IMR-90 (cell line): ENCODE results near the gene ANKRD13A. TPM values are rescaled to one million over a fixed set of nuclear protein-coding genes. Genes with fewer than 3 reads are reported as not detected.
A peak's percentile ranks its signal among the peaks of the same experiment; 100 is the strongest.

Source experiments
- ATAC-seq: fragments of 200-7000 bp; cut with Tn5 transposase; 2 replicates; pipeline ENCODE4 v1.9.1; 2020; ENCODE audit warnings: low read depth, mild to moderate bottlenecking, moderate library complexity
- BruUV-seq: library from RNA; stranded (reverse); fragments of 400-500 nt; replicated peaks from 2 replicates; lab custom pipeline; 2021; lab: Mats Ljungman, UMichigan
- CTCF ChIA-PET: fragments of 300-600 bp; formaldehyde crosslinking; extraction: SDS; loops from one replicate; lab custom pipeline; 2021; ENCODE audit warnings: antibody characterized with exemption; lab: Yijun Ruan, JAX
- POLR2A ChIA-PET: fragments of 300-600 bp; sonication (Branson Sonifier 250); formaldehyde crosslinking; loops from one replicate; lab custom pipeline; 2022; ENCODE audit warnings: antibody characterized with exemption; ENCODE audit not compliant: unreplicated experiment; lab: Charles Lee
- DNase-seq: peaks from one replicate; pipeline ENCODE4 v3.0.0; 2013
- H2AFZ ChIP-seq: replicated peaks from 2 replicates; pipeline ENCODE3; 2013; ENCODE audit warnings: low read length, mild to moderate bottlenecking; ENCODE audit not compliant: poor library complexity
- H2AK5ac ChIP-seq: 2 replicates; pipeline ENCODE4 v1.6.1; 2013; ENCODE audit warnings: low read depth, low read length, inconsistent platforms
- H2AK9ac ChIP-seq: replicated peaks from 2 replicates; pipeline ENCODE3; 2013; ENCODE audit warnings: mild to moderate bottlenecking, low read depth, low read length, moderate library complexity; ENCODE audit not compliant: poor library complexity
- H2BK120ac ChIP-seq: 2 replicates; pipeline ENCODE4 v1.6.1; 2013; ENCODE audit warnings: low read depth, low read length, inconsistent platforms
- H2BK15ac ChIP-seq: 3 replicates; pipeline ENCODE4 v1.6.1; 2013; ENCODE audit warnings: low read depth, low read length, inconsistent platforms
- H2BK20ac ChIP-seq: 2 replicates; pipeline ENCODE4 v1.6.1; 2013; ENCODE audit warnings: low read depth, mild to moderate bottlenecking, inconsistent platforms, low read length, moderate library complexity
- H2BK5ac ChIP-seq: 2 replicates; pipeline ENCODE4 v1.6.1; 2013; ENCODE audit warnings: mild to moderate bottlenecking, low read depth, low read length, inconsistent platforms; ENCODE audit not compliant: poor library complexity, severe bottlenecking
- H3K14ac ChIP-seq: replicated peaks from 2 replicates; pipeline ENCODE4 v1.6.1; 2013; ENCODE audit warnings: low read depth, low read length, inconsistent platforms
- H3K18ac ChIP-seq: 2 replicates; pipeline ENCODE4 v1.6.1; 2013; ENCODE audit warnings: low read depth, low read length, control low read depth
- H3K23ac ChIP-seq: 2 replicates; pipeline ENCODE4 v1.6.1; 2013; ENCODE audit warnings: low read depth, low read length, inconsistent platforms
- H3K27ac ChIP-seq: 2 replicates; pipeline ENCODE4 v1.5.1; 2013; ENCODE audit warnings: mild to moderate bottlenecking, control low read depth, low read length; ENCODE audit not compliant: insufficient read depth
- H3K27me3 ChIP-seq: 2 replicates; pipeline ENCODE4 v1.6.1; 2013; ENCODE audit warnings: low read length; ENCODE audit not compliant: control insufficient read depth, insufficient read depth
- H3K36me3 ChIP-seq: 2 replicates; pipeline ENCODE4 v1.6.1; 2013; ENCODE audit warnings: low read length, mixed read lengths; ENCODE audit not compliant: control insufficient read depth, insufficient read depth
- H3K4ac ChIP-seq: 2 replicates; pipeline ENCODE4 v1.6.1; 2013; ENCODE audit warnings: low read depth, low read length, inconsistent platforms
- H3K4me1 ChIP-seq: 2 replicates; pipeline ENCODE4 v1.6.1; 2013; ENCODE audit warnings: low read length, mixed read lengths; ENCODE audit not compliant: control insufficient read depth, insufficient read depth
- H3K4me2 ChIP-seq: 2 replicates; pipeline ENCODE4 v1.6.1; 2013; ENCODE audit warnings: low read depth, mild to moderate bottlenecking, control low read depth, low read length, moderate library complexity
- H3K4me3 ChIP-seq: 2 replicates; pipeline ENCODE4 v1.5.1; 2013; ENCODE audit warnings: low read depth, mild to moderate bottlenecking, control low read depth, low read length, moderate library complexity; ENCODE audit not compliant: insufficient read depth
- H3K56ac ChIP-seq: 2 replicates; pipeline ENCODE4 v1.6.1; 2013; ENCODE audit warnings: low read length, inconsistent platforms; ENCODE audit not compliant: insufficient read depth; ENCODE audit errors: extremely low read depth
- H3K79me1 ChIP-seq, 2 experiments: 2 replicates each; pipeline ENCODE4 v1.6.1; 2013; ENCODE audit warnings: low read length in 2 of 2, inconsistent platforms in 1 of 2, low read depth in 1 of 2
- H3K9ac ChIP-seq: 2 replicates; pipeline ENCODE4 v1.6.1; 2013; ENCODE audit warnings: low read depth, low read length, control low read depth
- H3K9me1 ChIP-seq: 2 replicates; pipeline ENCODE4 v1.6.1; 2013; ENCODE audit warnings: low read length, inconsistent platforms; ENCODE audit not compliant: insufficient read depth
- H3K9me3 ChIP-seq: 2 replicates; pipeline ENCODE4 v1.6.1; 2013; ENCODE audit warnings: low read length; ENCODE audit not compliant: control insufficient read depth, insufficient read depth
- H4K20me1 ChIP-seq: 2 replicates; pipeline ENCODE4 v1.6.1; 2013; ENCODE audit warnings: low read length, inconsistent platforms; ENCODE audit not compliant: insufficient read depth
- H4K5ac ChIP-seq: 2 replicates; pipeline ENCODE4 v1.6.1; 2013; ENCODE audit warnings: mild to moderate bottlenecking, low read depth, low read length, control low read depth
- H4K8ac ChIP-seq, 2 experiments: 2 replicates each; pipeline ENCODE4 v1.6.1; 2013; ENCODE audit warnings: low read depth in 2 of 2, low read length in 2 of 2, control low read depth in 1 of 2, inconsistent platforms in 1 of 2
- H4K91ac ChIP-seq: 2 replicates; pipeline ENCODE4 v1.6.1; 2013; ENCODE audit warnings: low read depth, low read length, inconsistent platforms; ENCODE audit not compliant: insufficient read depth
- CHD1 ChIP-seq: IDR thresholded peaks from 2 replicates; pipeline ENCODE4 v1.6.1; 2012; ENCODE audit warnings: low read depth, low read length, improper control_type of control experiment
- FOS ChIP-seq: fragments of 150-350 bp; IDR thresholded peaks from 2 replicates; pipeline ENCODE4 v1.6.1; 2016; ENCODE audit warnings: low read depth, low read length
- MAZ ChIP-seq: IDR thresholded peaks from 2 replicates; pipeline ENCODE4 v1.6.1; 2012; ENCODE audit warnings: low read depth, mild to moderate bottlenecking, low read length, improper control_type of control experiment, moderate library complexity, borderline replicate concordance
- MXI1 ChIP-seq: IDR thresholded peaks from 2 replicates; pipeline ENCODE4 v1.6.1; 2012; ENCODE audit warnings: low read depth, mild to moderate bottlenecking, low read length, moderate library complexity, borderline replicate concordance
- NFE2L2 ChIP-seq: fragments of 150-350 bp; IDR thresholded peaks from 2 replicates; pipeline ENCODE4 v1.6.1; 2016; ENCODE audit warnings: low read depth, mild to moderate bottlenecking, low read length
- WGBS, 2 experiments: methylation state at CpG; one replicate each; pipeline versions ENCODE4 v1.1.5 to v1.1.7; 2013; ENCODE audit warnings: missing lambda C conversion rate in 2 of 2; ENCODE audit not compliant: insufficient read length in 1 of 2; ENCODE audit errors: extremely low coverage in 2 of 2; 5-methylcytosine and 5-hydroxymethylcytosine counted together
- dilution Hi-C: fragments of 300-500 bp; cut with HindIII; formaldehyde crosslinking; loops from one replicate; pipeline ENCODE4 v1.14.3; 2018; ENCODE audit warnings: low sequenced_read_pairs; ENCODE audit not compliant: unreplicated experiment
- in situ Hi-C: fragments of 300-500 bp; cut with MboI; formaldehyde crosslinking; loops from 3 replicates; pipeline ENCODE4 v1.14.3; 2019; ENCODE audit warnings: low sequenced_read_pairs, inconsistent platforms, mixed read lengths
- intact Hi-C: fragments of 100-400 bp; cut with micrococcal nuclease; formaldehyde crosslinking; loops from 2 replicates; pipeline ENCODE4 v1.10.0; 2022
- polyA plus RNA-seq, 3 experiments: library from polyadenylated mRNA; depleted of rRNA; stranded (reverse); fragments of >200 nt; gene quantifications; 2 replicates each; pipeline ENCODE4 v1.2.3, GENCODE V29; 2012; ENCODE audit warnings: low replicate concordance in 1 of 3
- total RNA-seq: library from RNA; depleted of rRNA; stranded (reverse); fragments of >200 nt; gene quantifications from 2 replicates; pipeline ENCODE4 v1.2.3, GENCODE V29; 2012

ANKRD13A gene
- total and polyA plus RNA-seq, 2 of the 4 experiments (the other 2 are of a cell fraction) = 299 to 449 TPM

GRCh38 chr12:110024051-110024450 lies 24.8 kb downstream of the ANKRD13A start:
- Histone ChIP-seq H3K4me2 (no peak overlapping the region), H4K20me1 (peaks cover 31% of the 10 kb centered on the region), H3K36me3 (peaks cover 45% of the 10 kb centered on the region), H3K79me1 (peaks cover 24 to 64% of the 10 kb centered on the region in 2 experiments), H3K14ac (0 out of 2 replicates have a peak overlapping the region, but pooled peaks have one; percentile 18), H2BK20ac (peak overlapping the region; percentile 89; the same call in 1 of the 2 replicates), H2AK9ac (no peak overlapping the region), H3K9me3 (no peaks in the 10 kb centered on the region), H2AFZ (no peak overlapping the region), H2BK15ac (peak overlapping the region; percentile 3; the same call in 1 of the 3 replicates), H2AK5ac (no peak overlapping the region), H3K27ac (peak overlapping the region; percentile 42; the same call in 1 of the 2 replicates), H4K91ac (0 out of 2 replicates have a peak overlapping the region, but pooled peaks have one; percentile 13), H2BK120ac (peak overlapping the region; percentile 89), H2BK5ac (peak overlapping the region; percentile 97), H3K4me1 (peaks cover 29% of the 10 kb centered on the region), H3K56ac (no peak overlapping the region), H3K9ac (0 out of 2 replicates have a peak overlapping the region, but pooled peaks have one; percentile 31), H3K18ac (peak overlapping the region; percentile 52; the same call in 1 of the 2 replicates), H3K4me3 (no peak overlapping the region), H4K8ac (peak overlapping the region; percentile 12 to 73; a peak in 2 of 4 replicates), H4K5ac (peak overlapping the region; percentile 8; the same call in 1 of the 2 replicates), H3K27me3 (no peaks in the 10 kb centered on the region), H3K9me1 (peaks cover 24% of the 10 kb centered on the region), H3K4ac (peak overlapping the region; percentile 81; the same call in 1 of the 2 replicates), H3K23ac (peak overlapping the region; percentile 31; the same call in 1 of the 2 replicates)
- dilution Hi-C loops = no loop called here
- BruUV-seq = no TSS peak
- DNase-seq = no peak
- in situ Hi-C loops = no loop called here
- POLR2A ChIA-PET = interaction anchor here (0.8 kb wide), 1 partner anchor 11 kb away, joined by 7 read pairs; no protein-coding TSS in a partner anchor
- CTCF ChIA-PET = interaction anchor here (0.6 kb wide), 3 partner anchors 20 to 995 kb away, joined by 3 read pairs; no protein-coding TSS in a partner anchor
- ATAC-seq = no peak
- intact Hi-C loops = no loop called here
- TF ChIP-seq MAZ (no peak), CHD1 (no peak), NFE2L2 (no peak), MXI1 (no peak), FOS (no peak)
- no CpG with 5 or more reads among the region's 2 CpGs for WGBS, 2 experiments
